Measurements from ENCODE around the gene PTPN13.

PTPN13 gene

DNA sequence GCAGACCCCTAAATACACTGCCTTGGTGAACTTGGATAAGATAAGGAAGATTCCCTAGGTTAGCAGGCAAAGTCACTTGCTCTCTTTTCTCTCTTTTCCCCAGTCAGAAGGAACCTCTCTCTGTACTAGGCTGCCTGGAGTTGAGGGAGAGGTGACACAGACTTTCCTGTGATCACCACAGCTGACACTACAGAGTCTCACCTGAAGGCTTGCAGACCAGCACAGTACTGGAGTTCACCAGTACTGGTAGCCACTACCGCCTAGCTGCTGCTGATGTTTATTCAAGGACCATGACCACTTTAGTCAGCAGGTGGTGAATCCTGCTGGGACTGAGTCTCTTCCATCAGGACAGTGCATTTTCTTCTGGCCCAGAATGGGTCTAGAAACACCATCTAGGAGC is 63.3 kb downstream of the PTPN13 start:
- Histone ChIP-seq H3K4me1 (ENCODE audit: low read depth, poor library complexity, severe bottlenecking) (peaks cover 10% of the 10 kb centered on the region), H3K79me2 (ENCODE audit: insufficient read depth, low read depth) (no peaks in the 10 kb centered on the region), H3K4me2 (no peak overlapping the region), H3K27me3 (ENCODE audit: insufficient read depth, low read depth) (no peaks in the 10 kb centered on the region), H3K27ac (no peak overlapping the region), H3K4me3 (IDR thresholded peaks at IDR 0.05; ENCODE audit: insufficient read depth, low read depth, low read length) (no peak overlapping the region), H3K9ac (no peak overlapping the region), H3K36me3 (ENCODE audit: insufficient read depth) (no peaks in the 10 kb centered on the region), H4K20me1 (ENCODE audit: insufficient read depth) (no peaks in the 10 kb centered on the region), H2AFZ (ENCODE audit: low read depth) (no peak overlapping the region)
- TF ChIP-seq CTCF (conservative IDR thresholded peaks at IDR 0.05; ENCODE audit: low read depth, low read length): no peak

GRCh38 chr4:86657910-86658309 is 63.8 kb downstream of the PTPN13 start:
- no peak for TF ChIP-seq CTCF (conservative IDR thresholded peaks at IDR 0.05; ENCODE audit: low read depth, low read length)
- Histone ChIP-seq H3K4me3 (IDR thresholded peaks at IDR 0.05; ENCODE audit: insufficient read depth, low read depth, low read length) (no peak overlapping the region), H3K79me2 (ENCODE audit: insufficient read depth, low read depth) (no peaks in the 10 kb centered on the region), H3K4me1 (ENCODE audit: low read depth, poor library complexity, severe bottlenecking) (peaks cover 10% of the 10 kb centered on the region), H3K9ac (no peak overlapping the region), H3K27ac (no peak overlapping the region), H2AFZ (ENCODE audit: low read depth) (no peak overlapping the region), H4K20me1 (ENCODE audit: insufficient read depth) (no peaks in the 10 kb centered on the region), H3K27me3 (ENCODE audit: insufficient read depth, low read depth) (no peaks in the 10 kb centered on the region), H3K36me3 (ENCODE audit: insufficient read depth) (no peaks in the 10 kb centered on the region), H3K4me2 (no peak overlapping the region)

DNA sequence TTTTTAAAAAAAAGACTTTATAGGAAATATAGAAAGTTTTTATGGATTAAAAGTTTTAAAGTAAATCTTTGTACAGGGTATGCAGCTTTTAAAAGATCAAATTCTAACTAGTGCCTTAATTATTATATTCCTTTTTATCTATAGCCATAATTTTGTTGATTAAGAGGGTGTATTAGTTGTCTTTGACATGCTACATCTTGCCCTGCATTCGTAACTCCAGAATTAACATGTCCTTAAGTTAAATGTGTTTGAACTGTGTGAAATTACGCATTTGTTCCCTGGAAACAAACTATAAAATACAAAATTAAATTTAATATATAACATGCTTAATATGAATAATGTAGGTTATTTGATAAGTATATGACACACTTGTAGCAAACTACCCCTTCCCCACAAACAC is 66.3 kb downstream of the PTPN13 start:
- Histone ChIP-seq H3K79me2 (ENCODE audit: insufficient read depth, low read depth) (no peaks in the 10 kb centered on the region), H3K4me1 (ENCODE audit: low read depth, poor library complexity, severe bottlenecking) (peaks cover 23% of the 10 kb centered on the region), H2AFZ (ENCODE audit: low read depth) (no peak overlapping the region), H3K27me3 (ENCODE audit: insufficient read depth, low read depth) (no peaks in the 10 kb centered on the region), H3K4me2 (no peak overlapping the region), H4K20me1 (ENCODE audit: insufficient read depth) (no peaks in the 10 kb centered on the region), H3K4me3 (IDR thresholded peaks at IDR 0.05; ENCODE audit: insufficient read depth, low read depth, low read length) (no peak overlapping the region), H3K36me3 (ENCODE audit: insufficient read depth) (no peaks in the 10 kb centered on the region), H3K9ac (no peak overlapping the region), H3K27ac (no peak overlapping the region)
- no peak for TF ChIP-seq CTCF (conservative IDR thresholded peaks at IDR 0.05; ENCODE audit: low read depth, low read length)

GRCh38 chr4:86661006-86661405 is 66.9 kb downstream of the PTPN13 start:
- H3K27ac ChIP-seq: no peak overlapping the region
- no peak overlapping the region for H3K4me3 ChIP-seq (IDR thresholded peaks at IDR 0.05; ENCODE audit: insufficient read depth, low read depth, low read length)
- peaks cover 23% of the 10 kb centered on the region for H3K4me1 ChIP-seq (ENCODE audit: low read depth, poor library complexity, severe bottlenecking)
- no peak for TF ChIP-seq CTCF (conservative IDR thresholded peaks at IDR 0.05; ENCODE audit: low read depth, low read length)
- H3K9ac ChIP-seq: no peak overlapping the region
- no peaks in the 10 kb centered on the region for H3K36me3 ChIP-seq (ENCODE audit: insufficient read depth)
- H2AFZ ChIP-seq (ENCODE audit: low read depth): no peak overlapping the region
- no peak overlapping the region for H3K4me2 ChIP-seq
- H3K79me2 ChIP-seq (ENCODE audit: insufficient read depth, low read depth): no peaks in the 10 kb centered on the region
- H3K27me3 ChIP-seq (ENCODE audit: insufficient read depth, low read depth): no peaks in the 10 kb centered on the region
- no peaks in the 10 kb centered on the region for H4K20me1 ChIP-seq (ENCODE audit: insufficient read depth)

DNA sequence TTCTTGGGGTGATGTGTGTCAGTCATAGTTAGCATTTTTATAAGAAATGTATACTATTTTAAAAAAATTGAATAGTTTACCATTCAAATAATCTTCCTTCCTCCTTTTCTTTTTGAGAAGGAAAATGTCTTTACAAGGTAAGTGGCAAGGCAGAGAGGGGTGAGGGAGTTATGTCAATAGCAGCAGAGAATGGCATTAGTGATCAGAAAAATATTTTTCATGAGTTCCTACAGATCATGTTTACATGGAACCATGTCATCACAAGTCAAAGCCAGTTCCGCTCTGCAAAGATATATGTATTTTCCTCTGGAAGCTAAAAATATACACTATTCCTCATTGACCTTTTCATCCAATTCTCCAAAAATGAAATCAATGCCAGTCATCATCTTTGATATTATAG is 67.3 kb downstream of the PTPN13 start:
- Histone ChIP-seq H3K4me2 (no peak overlapping the region), H4K20me1 (ENCODE audit: insufficient read depth) (no peaks in the 10 kb centered on the region), H2AFZ (ENCODE audit: low read depth) (no peak overlapping the region), H3K27ac (no peak overlapping the region), H3K36me3 (ENCODE audit: insufficient read depth) (no peaks in the 10 kb centered on the region), H3K27me3 (ENCODE audit: insufficient read depth, low read depth) (no peaks in the 10 kb centered on the region), H3K79me2 (ENCODE audit: insufficient read depth, low read depth) (no peaks in the 10 kb centered on the region), H3K4me1 (ENCODE audit: low read depth, poor library complexity, severe bottlenecking) (peaks cover 23% of the 10 kb centered on the region), H3K4me3 (IDR thresholded peaks at IDR 0.05; ENCODE audit: insufficient read depth, low read depth, low read length) (no peak overlapping the region), H3K9ac (no peak overlapping the region)
- TF ChIP-seq CTCF (conservative IDR thresholded peaks at IDR 0.05; ENCODE audit: low read depth, low read length): no peak
